ENCODE data around the gene PERM1. TPM values are rescaled to one million over a fixed set of nuclear protein-coding genes. Genes with fewer than 3 reads are reported as not detected.

Gene PERM1
- total and polyA plus RNA-seq, 2 of the 8 experiments (the other 6 are each of a cell fraction or from before 2014, with no cell fraction given), result not detected

- TF ChIP-seq CHD2 (IDR thresholded peaks at IDR 0.05; ENCODE audit: low read length) (no peak), USF2 (IDR thresholded peaks at IDR 0.05; ENCODE audit: low read length) (no peak), CTCF (IDR thresholded peaks at IDR 0.05; ENCODE audit: control extremely low read depth in 1 of 3, insufficient read depth in 1 of 3, low read depth in 1 of 3, low read length in 3 of 3) (no peak), SP2 (IDR thresholded peaks at IDR 0.05; ENCODE audit: low read length) (no peak), SUZ12 (IDR thresholded peaks at IDR 0.05; ENCODE audit: low read length) (no peak), CTBP2 (IDR thresholded peaks at IDR 0.05; ENCODE audit: borderline replicate concordance, insufficient read depth, insufficient read length, low read length) (no peak), TEAD4 (IDR thresholded peaks at IDR 0.05; ENCODE audit: low read depth, low read length) (no peak), BACH1 (IDR thresholded peaks at IDR 0.05; ENCODE audit: low read length) (no peak), SP4 (IDR thresholded peaks at IDR 0.05; ENCODE audit: low read length) (no peak), GTF2F1 (IDR thresholded peaks at IDR 0.05; ENCODE audit: borderline replicate concordance, low read depth, low read length) (no peak)
Observed at GRCh38 chr1:967466-968343, 14.2 kb downstream of the PERM1 start (continued).
